HG02852 (cell line): Measurements from ENCODE around the gene DROSHA.
A peak's percentile ranks its signal among the peaks of the same experiment; 100 is the strongest.
"Not testable (repeated sequence)": the region's sequence is repeated elsewhere in the genome, so short reads cannot be mapped to it uniquely, and the experiment has no call there.

Experiments used
- ATAC-seq: cut with Tn5 transposase; IDR thresholded peaks from one replicate; pipeline ENCODE4 v1.9.1; 2021; ENCODE audit warnings: mild to moderate bottlenecking, moderate library complexity; ENCODE audit not compliant: unreplicated experiment

DROSHA gene, protein sequence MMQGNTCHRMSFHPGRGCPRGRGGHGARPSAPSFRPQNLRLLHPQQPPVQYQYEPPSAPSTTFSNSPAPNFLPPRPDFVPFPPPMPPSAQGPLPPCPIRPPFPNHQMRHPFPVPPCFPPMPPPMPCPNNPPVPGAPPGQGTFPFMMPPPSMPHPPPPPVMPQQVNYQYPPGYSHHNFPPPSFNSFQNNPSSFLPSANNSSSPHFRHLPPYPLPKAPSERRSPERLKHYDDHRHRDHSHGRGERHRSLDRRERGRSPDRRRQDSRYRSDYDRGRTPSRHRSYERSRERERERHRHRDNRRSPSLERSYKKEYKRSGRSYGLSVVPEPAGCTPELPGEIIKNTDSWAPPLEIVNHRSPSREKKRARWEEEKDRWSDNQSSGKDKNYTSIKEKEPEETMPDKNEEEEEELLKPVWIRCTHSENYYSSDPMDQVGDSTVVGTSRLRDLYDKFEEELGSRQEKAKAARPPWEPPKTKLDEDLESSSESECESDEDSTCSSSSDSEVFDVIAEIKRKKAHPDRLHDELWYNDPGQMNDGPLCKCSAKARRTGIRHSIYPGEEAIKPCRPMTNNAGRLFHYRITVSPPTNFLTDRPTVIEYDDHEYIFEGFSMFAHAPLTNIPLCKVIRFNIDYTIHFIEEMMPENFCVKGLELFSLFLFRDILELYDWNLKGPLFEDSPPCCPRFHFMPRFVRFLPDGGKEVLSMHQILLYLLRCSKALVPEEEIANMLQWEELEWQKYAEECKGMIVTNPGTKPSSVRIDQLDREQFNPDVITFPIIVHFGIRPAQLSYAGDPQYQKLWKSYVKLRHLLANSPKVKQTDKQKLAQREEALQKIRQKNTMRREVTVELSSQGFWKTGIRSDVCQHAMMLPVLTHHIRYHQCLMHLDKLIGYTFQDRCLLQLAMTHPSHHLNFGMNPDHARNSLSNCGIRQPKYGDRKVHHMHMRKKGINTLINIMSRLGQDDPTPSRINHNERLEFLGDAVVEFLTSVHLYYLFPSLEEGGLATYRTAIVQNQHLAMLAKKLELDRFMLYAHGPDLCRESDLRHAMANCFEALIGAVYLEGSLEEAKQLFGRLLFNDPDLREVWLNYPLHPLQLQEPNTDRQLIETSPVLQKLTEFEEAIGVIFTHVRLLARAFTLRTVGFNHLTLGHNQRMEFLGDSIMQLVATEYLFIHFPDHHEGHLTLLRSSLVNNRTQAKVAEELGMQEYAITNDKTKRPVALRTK (N-terminal part only)

DNA sequence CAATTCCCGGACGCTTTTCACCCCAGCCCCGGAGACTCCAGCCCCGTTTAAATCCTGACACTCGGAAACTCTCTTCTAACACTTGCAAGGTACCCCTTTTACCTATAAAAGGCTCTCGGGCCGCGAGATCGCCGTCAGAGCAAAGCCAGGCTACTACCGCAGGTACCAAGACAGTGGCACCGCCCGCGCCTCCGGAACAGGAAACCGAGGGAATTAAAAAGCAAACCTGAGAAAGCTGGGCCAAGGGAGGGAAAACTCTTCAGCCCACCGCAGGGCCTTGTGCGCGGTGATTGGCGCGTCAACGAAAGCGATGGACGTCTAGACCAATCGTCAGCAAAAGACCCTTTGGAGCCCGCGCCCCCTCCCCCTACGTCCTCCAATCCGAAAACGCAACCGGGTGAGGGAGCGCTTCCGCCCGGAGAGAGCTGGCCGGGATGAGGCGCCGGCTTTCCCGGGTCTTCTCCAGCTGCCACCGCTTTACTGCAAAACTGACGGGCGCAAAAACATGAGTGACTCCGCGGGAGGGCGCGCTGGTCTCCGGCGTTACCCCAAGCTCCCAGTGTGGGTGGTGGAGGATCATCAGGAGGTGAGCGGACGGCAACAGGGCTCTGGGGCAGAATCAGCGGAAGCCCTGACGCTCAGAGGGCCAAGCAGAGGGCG, at the start of gene DROSHA, which contains the start of gene C5orf22:
TSS of gene DROSHA (minus strand) at position 206 of the 660 bp plus-strand sequence. CDS start 3,034 bp downstream, outside the sequence.
TSS of gene C5orf22 (plus strand) at position 414 of the 660 bp plus-strand sequence. CDS start at position 506, 92 bp downstream.
- peak; percentile 92 for ATAC-seq

DNA sequence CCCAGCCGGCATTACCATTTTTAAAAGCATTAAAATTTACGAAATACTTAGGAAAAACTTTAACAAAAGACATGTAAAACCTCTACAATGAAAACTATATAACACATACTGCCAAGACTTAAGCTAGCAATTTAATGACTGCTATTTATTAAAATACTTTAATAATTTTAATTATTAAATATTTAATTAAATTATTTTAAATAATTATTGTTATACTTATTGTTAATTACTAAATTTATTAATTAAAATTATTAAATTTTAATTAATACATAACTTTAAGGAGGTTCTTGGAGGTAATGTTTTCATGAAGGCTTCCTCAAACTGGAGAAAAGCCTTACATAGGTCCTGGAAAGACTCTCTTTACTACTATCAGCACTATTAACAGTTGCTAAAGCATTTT, 47.7 kb upstream of the DROSHA start:
- ATAC-seq = no peak

DNA sequence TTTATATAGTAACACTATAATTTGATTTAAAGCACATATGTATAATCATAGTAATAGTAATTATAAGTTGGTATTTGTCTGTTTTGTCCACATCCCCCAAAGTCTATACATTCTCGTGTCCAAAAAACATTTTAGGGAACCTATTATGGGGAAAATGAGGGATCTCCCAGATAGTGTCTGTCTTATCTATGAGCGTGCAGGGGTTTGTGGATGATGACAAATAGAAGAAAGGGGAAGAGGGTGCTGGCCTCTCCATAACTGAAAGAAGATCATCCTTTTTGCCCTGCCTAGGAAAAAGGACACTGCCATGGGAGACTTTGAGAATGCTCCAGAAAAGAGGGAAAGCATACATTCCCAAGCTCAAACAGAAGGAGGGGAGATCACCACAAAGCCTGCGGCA, 45.5 kb upstream of the DROSHA start:
- no peak for ATAC-seq

DNA sequence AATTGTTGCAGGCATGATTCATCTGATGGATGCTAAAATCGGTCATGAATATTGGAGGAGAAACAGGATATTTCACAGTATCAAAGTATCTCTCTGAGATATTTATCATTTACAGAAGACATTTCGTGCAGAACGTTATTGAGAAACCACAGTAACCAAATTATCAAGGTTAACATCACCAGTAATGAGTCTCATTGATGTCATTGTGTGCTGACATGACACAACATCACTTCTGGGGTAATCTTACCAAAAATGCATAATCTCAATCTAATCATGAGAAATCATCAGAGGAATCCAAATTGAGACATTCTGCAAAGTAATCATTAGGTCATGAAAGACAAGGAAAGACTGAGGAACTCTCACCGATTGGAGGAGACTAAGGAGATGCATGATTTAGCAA, 42.9 kb upstream of the DROSHA start:
- ATAC-seq = no peak

DNA sequence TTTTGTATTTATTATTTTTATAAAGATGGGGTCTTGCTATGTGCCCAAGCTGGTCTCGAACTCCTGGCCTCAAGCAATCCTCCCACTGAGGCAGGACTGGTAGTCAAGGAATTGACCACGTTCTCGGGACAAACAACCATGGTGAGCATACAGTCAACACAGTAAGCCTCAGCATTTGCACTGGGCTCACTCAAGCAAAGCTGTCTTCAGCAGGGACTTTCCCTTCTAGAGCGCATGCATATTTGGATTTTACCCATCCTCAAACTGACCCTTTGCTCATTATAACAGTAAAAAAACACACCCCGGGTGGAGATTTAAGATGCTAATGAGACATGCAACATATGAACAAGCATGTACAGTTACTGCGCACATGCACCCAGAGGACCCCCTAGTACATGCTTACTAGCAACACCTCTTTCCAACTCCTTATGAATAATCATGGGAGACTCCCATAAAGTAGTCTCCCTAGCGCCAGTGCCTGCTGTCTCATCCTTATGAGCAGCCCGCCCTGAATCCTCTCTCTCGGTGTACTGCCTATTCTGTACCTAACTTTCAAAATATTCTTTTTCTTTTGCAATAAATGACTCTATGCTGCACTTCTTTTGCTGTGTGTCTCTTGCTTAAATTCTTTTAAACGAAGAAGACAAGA, 41.7 kb upstream of the DROSHA start:
- ATAC-seq = peak; percentile 98

DNA sequence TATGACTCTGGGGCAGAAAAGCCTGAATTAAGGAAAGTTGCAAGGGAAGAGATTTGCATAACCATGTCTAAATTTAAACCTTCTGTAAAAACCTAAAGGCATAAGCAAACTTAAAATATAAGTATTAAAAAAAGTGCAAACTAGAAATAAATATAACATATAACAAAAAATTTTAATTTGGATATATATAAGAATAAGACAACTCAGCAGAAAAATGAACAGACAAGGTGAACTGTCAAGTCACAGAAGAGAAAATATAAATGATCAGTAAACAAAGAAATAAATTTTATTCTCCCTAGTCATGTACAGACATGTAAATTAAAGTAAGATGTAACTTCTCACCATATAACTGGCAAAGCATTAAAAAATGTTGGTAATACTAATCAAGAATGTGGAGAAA, 37.2 kb upstream of the DROSHA start:
- ATAC-seq = no peak

DNA sequence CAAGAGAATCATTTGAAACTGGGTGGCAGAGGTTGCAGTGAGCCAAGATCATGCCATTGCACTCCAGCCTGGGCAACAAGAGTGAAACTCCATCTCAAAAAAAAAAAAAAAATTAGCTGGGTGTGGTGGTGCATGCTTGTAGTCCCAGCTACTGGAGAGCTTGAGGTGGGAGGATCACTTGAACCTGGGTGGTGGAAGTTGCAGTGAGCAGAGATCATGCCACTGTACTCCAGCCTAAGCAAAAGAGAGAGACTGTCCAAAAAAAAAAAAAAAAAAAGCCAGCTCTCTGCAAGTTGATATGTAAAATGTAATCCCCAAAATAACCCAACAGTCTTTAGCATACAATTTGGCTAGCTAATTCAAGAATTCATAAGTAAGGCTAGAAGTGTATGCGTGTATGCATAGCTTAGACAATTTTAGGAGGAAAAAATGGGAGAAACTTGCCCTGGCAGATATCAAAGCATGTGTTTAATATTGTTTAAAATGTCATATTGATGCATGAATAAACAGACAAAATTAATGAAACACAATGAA, 36.5 kb upstream of the DROSHA start:
- no peak for ATAC-seq

DNA sequence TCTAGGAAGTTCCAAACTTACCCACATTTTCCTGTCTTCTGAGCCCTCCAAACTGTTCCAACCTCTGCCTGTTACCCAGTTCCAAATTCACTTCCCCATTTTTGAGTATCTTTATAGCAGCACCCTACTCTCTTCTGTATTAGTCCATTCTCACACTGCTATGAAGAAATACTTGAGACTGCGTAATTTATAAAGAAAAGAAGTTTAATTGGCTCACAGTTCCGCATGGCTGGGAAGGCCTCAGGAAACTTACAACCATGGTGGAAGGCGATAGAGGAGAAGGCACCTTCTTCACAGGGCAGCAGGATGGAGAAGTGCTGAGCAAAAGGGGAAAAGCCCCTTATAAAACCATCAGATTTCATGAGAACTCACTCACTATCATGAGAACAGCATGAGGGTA, 34.5 kb upstream of the DROSHA start:
- ATAC-seq = not testable (repeated sequence)

DNA sequence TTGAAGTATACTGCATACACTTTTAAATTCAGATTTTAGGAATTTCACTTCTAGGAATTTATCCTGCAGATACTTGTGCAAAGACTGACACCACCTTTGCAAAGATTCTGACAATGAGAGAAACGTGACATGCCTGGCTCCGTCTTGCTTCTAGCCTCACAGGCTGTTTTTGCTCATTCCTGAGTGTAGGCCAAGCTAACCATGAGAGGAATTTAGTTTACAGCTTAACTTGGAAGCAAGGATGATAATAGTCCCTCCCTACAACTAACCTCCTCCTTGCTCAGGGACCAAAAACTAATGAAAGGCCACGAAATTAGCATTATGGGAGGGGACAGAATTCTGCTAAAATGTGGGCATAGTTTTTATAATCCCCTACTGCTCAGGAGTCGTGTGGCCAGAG, 31.3 kb upstream of the DROSHA start:
- ATAC-seq = no peak

DNA sequence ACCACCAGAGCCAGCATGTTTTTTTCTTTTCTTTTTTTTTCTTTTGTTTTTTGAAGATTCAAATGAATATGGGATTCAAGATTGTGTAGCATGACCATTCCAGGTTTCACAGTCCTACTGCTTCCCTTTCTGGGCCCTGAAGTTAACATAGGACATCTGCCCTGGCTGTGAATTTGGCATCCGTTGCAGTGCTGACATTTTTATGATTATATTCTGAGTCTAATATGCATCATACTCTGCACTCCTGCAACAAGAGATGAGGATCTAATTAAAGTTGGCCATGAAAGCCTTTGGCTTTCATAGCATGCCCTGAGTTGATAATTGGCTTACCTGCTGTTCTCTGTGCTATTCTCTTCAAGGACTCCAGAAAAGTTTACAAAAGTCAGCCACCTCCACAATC, 30.1 kb upstream of the DROSHA start:
- ATAC-seq = no peak

DNA sequence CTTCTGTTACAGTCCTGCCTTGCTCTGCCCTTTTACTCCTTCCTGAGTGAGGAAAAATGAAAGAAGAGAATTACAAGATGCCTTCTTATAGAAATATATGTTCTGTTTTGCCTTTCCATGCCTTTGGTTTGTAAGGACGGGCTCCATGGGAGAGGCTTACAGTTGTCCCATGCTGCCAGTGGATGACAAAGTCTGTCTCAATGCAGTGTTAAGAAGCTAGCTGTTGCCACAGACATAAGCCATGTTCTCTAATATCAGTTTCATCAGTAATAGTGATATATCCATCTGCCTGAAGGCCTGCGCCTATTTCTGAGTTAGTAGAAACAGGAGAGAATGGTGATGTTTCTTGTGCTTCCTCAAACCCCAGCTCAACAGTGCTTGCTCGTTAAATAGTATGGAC, 28.0 kb upstream of the DROSHA start:
- no peak for ATAC-seq

DNA sequence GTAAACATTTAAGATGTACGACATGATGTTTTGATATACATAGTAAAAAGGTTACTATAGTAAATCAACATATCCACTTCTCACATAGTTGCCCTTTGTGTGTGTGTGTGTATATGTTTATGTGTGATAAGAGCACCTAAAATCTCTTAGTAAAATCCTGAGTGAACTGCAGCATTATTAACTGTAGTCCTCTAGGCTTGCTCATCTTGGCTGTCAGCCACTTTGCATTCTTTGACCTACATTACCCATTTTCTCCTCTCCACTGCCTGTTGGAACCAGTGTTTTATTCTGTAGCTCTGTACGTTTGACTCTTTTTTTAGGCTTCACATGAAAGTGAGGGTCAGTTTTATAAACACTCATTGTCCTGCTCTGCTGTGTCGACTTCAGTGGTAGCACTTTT, 24.6 kb upstream of the DROSHA start:
- ATAC-seq = no peak

DNA sequence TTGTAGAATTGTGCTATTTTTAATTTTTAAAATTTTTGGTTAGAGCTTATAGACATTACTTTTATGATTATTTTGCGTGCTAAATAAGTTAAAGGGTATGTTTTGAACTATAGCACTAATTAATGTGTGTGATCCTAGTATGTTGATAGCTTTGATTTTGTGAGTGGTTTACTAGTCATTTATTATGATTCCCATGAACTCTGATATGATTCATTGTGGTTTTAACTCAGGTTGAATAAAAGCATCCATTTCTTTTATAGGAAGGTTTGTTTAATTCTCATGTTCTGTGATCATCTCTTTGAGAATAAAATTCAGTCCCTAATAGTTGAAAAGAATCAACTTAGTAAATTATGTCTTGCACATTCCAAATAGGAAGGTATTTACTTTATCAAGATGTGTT, 22.7 kb upstream of the DROSHA start:
- no peak for ATAC-seq

DNA sequence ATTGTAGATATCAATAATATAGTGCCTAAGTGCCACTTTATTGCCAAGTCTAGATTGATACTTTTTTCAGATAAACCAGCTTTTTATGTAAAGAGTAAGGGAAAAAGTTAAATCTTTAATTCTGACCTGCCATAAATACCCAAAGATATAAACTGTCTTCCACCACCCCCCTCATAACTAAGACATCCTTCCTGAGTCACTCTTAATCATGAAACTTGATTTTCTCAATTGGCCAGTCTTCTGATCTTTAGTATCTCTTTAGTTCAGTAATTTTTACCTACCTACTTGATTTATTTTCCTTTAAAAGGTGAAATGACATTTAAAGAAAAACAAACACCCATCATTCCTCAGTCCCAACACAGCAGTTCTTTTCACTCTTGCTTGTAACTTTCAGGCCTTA, 22.0 kb upstream of the DROSHA start:
- no peak for ATAC-seq

DNA sequence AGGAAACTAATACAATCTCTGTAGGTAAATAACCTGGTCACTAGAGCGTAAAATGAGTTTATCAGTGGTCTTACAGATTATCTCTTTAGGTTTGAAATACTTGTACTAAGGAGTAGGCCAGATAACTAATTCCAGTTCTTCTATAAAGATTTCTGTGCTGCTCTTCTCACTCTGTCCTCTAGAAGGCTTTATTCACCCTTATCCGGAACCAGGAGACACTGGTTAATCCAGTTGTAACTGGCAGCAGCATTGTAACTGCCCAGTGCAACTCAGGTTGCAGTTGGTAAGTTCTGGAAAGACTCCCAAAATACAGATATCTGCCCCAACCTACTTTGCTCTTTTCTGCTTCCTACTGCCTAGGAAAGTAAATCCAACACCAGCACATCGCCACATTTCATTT, 20.0 kb upstream of the DROSHA start:
- ATAC-seq = no peak

DNA sequence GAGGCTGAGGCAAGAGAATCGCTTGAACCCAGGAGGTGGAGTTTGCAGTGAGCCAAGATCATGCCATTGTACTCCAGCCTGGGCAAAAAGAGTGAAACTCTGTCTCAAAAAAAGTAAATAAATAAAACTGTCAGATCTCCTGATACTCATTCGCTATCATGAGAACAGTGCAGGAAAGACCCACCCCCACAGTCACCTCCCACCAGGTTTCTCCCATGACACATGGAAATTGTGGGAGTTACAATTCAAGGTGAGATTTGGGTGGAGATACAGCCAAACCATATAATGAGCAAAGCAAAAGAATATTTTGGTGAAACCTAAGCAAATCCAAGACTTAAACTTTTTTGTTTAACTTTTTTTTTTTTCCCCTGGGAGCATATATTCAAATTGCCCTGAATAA, 17.2 kb upstream of the DROSHA start:
- ATAC-seq = not testable (repeated sequence)

DNA sequence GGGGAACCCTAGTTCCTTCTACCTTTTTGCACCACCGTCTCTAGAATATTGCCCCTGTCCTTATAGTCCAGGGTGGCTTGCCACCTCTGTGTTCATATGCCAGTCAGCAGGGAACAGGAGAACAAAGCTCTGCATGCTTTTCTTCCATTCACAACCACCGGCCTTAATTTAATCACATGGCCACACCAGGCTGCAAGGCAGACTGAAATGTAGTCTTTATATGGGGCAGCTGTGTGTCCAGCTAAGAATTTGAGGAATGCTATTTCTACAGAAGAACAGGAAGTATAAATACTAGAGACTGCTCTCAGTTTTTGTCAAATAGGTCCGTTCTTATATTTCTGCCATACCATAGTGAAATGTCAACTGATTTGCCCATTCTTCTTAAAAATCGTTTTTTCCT, 6.0 kb upstream of the DROSHA start:
- ATAC-seq = no peak

DNA sequence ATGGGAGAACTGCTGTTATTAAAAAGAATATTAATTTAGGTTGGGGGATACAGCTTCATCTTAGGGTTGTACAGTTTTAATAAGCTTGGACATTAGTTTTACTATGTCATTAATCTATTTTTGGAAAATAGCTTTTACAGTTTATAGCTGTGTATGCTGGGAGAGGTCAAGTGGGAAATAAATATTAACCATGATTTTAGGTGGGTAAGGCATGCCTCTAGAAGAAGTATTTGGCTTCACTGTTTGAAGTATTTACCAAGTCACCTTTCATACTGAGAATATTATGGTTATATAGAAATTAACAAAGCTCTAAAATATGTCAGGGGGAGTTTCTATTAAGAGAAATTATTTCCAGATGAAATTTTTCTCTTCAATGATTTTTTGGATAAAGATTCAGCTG, 5.5 kb upstream of the DROSHA start:
- no peak for ATAC-seq

DNA sequence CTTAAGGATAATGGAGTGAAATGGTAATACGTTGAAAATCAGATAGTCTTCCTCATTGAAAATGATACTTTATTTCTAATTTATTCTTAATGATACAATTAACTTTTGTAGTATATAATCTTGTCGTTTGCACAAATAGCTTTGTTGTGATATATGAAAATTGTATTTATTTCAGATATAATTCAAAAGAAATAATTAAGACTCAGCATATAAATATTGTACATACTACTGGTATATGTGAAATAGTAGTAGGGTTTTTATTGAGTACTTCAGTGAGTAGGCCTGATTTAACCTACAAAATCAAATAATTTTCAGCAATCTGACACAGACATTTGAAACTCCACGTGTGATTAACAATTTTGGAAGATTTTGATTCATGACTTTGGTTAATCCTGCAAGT, 5.0 kb upstream of the DROSHA start:
- ATAC-seq = no peak

DNA sequence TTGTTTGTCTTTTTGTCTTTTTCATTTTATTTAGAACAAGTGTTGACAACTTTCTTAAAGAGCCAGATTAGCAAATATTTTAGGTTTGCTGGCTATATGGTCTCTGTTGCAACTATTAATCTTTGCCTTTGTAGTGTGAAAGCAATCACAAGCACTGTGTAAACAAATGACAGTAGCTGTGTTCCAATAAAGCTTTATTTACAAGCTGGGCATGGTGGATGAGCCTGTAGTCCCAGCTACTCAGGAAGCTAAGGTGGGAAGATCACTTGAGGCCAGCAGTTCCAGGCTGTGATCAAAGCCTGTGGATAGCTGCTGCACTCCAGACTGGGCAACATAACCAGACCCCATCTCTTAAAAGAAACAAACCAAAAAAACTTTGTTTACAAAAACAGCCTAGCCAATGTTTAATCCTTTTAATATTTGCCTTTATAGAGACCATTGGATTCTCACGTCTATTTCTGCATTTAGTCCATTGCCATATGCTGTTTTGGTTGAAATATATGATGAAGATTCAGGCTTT, 2.7 kb upstream of the DROSHA start:
- ATAC-seq = no peak
